ENCODE results near the gene LIPN.

- no peak for TF ChIP-seq CTCF (conservative IDR thresholded peaks at IDR 0.05 in 1 of 2, IDR thresholded peaks at IDR 0.05 in 1 of 2; ENCODE audit: low read depth in 1 of 2, low read length in 2 of 2)
- no peak for TF ChIP-seq EZH2 (IDR thresholded peaks at IDR 0.05; ENCODE audit: low read length, missing control alignments)
Measured at GRCh38 chr10:88787463-88787862, 27.6 kb downstream of the LIPN start.
